Measurements from ENCODE around the gene CCDC186. TPM values are rescaled to one million over a fixed set of nuclear protein-coding genes. Genes with fewer than 3 reads are reported as not detected.

CCDC186 gene
- total RNA-seq, 1 experiment from 2014 or later = 14.3 TPM

- Histone ChIP-seq H3K36me3 (ENCODE audit: low read depth) (no peaks in the 10 kb centered on the region), H3F3A (ENCODE audit: insufficient read depth, low read depth) (no peaks in the 10 kb centered on the region), H3K79me2 (ENCODE audit: low read depth) (no peaks in the 10 kb centered on the region), H2AFZ (no peak overlapping the region), H4K20me1 (ENCODE audit: insufficient read depth) (no peaks in the 10 kb centered on the region), H3K4me2 (no peak overlapping the region), H3K4me3 (no peak overlapping the region), H3K27ac (no peak overlapping the region), H3K9me3 (ENCODE audit: insufficient read depth, low read depth) (no peaks in the 10 kb centered on the region), H3K9me2 (ENCODE audit: insufficient read depth) (no peaks in the 10 kb centered on the region), H3K27me3 (ENCODE audit: insufficient read depth, low read depth) (no peaks in the 10 kb centered on the region), H3K4me1 (replicated peaks; ENCODE audit: insufficient read depth) (no peaks in the 10 kb centered on the region; the same call in 1 of the 2 replicates)
- TF ChIP-seq EZH2 (IDR thresholded peaks at IDR 0.05; ENCODE audit: low read depth) (no peak), CTCF (conservative IDR thresholded peaks at IDR 0.05) (no peak)
- no peak for DNase-seq
- POLR2A ChIA-PET (ENCODE audit: unreplicated experiment) = no interaction called here
- intact Hi-C loops (cut with micrococcal nuclease; ENCODE audit: unreplicated experiment) = no loop called here
- BruUV-seq (replicated peaks) = no TSS peak
- CTCF ChIA-PET = no interaction called here
These were observed 96.2 kb downstream of the CCDC186 start for GRCh38 chr10:114077815-114078219.

GRCh38 chr10:114077347-114077746 lies 96.7 kb downstream of the CCDC186 start:
- H3K4me3 ChIP-seq = no peak overlapping the region
- no peaks in the 10 kb centered on the region for H3F3A ChIP-seq (ENCODE audit: insufficient read depth, low read depth)
- no TSS peak for BruUV-seq (replicated peaks)
- no peak for DNase-seq
- no peaks in the 10 kb centered on the region for H3K79me2 ChIP-seq (ENCODE audit: low read depth)
- no peak overlapping the region for H2AFZ ChIP-seq
- H3K27ac ChIP-seq = no peak overlapping the region
- no peak overlapping the region for H3K4me2 ChIP-seq
- ChIA-PET CTCF (no interaction called here), POLR2A (ENCODE audit: unreplicated experiment) (no interaction called here)
- TF ChIP-seq CTCF (conservative IDR thresholded peaks at IDR 0.05) (no peak), EZH2 (IDR thresholded peaks at IDR 0.05; ENCODE audit: low read depth) (no peak)
- H3K27me3 ChIP-seq (ENCODE audit: insufficient read depth, low read depth) = no peaks in the 10 kb centered on the region
- no peaks in the 10 kb centered on the region for H3K9me3 ChIP-seq (ENCODE audit: insufficient read depth, low read depth)
- H3K9me2 ChIP-seq (ENCODE audit: insufficient read depth) = no peaks in the 10 kb centered on the region
- no peaks in the 10 kb centered on the region for H4K20me1 ChIP-seq (ENCODE audit: insufficient read depth)
- intact Hi-C loops (cut with micrococcal nuclease; ENCODE audit: unreplicated experiment) = no loop called here
- H3K36me3 ChIP-seq (ENCODE audit: low read depth) = no peaks in the 10 kb centered on the region
- no peaks in the 10 kb centered on the region; the same call in 1 of the 2 replicates for H3K4me1 ChIP-seq (replicated peaks; ENCODE audit: insufficient read depth)

GRCh38 chr10:114075093-114075492 lies 98.9 kb downstream of the CCDC186 start:
- Histone ChIP-seq H3K4me1 (replicated peaks; ENCODE audit: insufficient read depth) (no peaks in the 10 kb centered on the region), H3K4me3 (no peak overlapping the region), H2AFZ (no peak overlapping the region), H3K27me3 (ENCODE audit: insufficient read depth, low read depth) (no peaks in the 10 kb centered on the region), H3K36me3 (ENCODE audit: low read depth) (no peaks in the 10 kb centered on the region), H4K20me1 (ENCODE audit: insufficient read depth) (no peaks in the 10 kb centered on the region), H3K9me2 (ENCODE audit: insufficient read depth) (no peaks in the 10 kb centered on the region), H3K4me2 (no peak overlapping the region), H3K79me2 (ENCODE audit: low read depth) (no peaks in the 10 kb centered on the region), H3K27ac (no peak overlapping the region), H3K9me3 (ENCODE audit: insufficient read depth, low read depth) (no peaks in the 10 kb centered on the region), H3F3A (ENCODE audit: insufficient read depth, low read depth) (no peaks in the 10 kb centered on the region)
- BruUV-seq (replicated peaks) = no TSS peak
- DNase-seq = no peak
- ChIA-PET CTCF (no interaction called here), POLR2A (ENCODE audit: unreplicated experiment) (no interaction called here)
- TF ChIP-seq EZH2 (IDR thresholded peaks at IDR 0.05; ENCODE audit: low read depth) = no peak
- TF ChIP-seq CTCF (conservative IDR thresholded peaks at IDR 0.05) = no peak
- intact Hi-C loops (cut with micrococcal nuclease; ENCODE audit: unreplicated experiment) = no loop called here

Measured in PC-9 (cell line).